OCI-LY1 (cell line): ENCODE measurements around the gene TMEM243.

Experiments
- EZH2 ChIP-seq: fragments of 200-600 bp; sonication (generic), shearing (Covaris generic); IDR thresholded peaks from 2 replicates; pipeline ENCODE4 v1.8.0; 2017; ENCODE audit warnings: borderline replicate concordance, mixed run types, mild to moderate bottlenecking, antibody characterized with exemption, low read length, moderate library complexity, mixed read lengths
- TF ChIP-seq, protein P1 (sequence below): fragments of 200-600 bp; sonication (generic), shearing (Covaris generic); IDR thresholded peaks from 2 replicates; pipeline ENCODE4 v1.5.1; 2017; ENCODE audit warnings: mild to moderate bottlenecking, antibody characterized with exemption, low read length, moderate library complexity, mixed read lengths

- TF ChIP-seq, protein P1, sequence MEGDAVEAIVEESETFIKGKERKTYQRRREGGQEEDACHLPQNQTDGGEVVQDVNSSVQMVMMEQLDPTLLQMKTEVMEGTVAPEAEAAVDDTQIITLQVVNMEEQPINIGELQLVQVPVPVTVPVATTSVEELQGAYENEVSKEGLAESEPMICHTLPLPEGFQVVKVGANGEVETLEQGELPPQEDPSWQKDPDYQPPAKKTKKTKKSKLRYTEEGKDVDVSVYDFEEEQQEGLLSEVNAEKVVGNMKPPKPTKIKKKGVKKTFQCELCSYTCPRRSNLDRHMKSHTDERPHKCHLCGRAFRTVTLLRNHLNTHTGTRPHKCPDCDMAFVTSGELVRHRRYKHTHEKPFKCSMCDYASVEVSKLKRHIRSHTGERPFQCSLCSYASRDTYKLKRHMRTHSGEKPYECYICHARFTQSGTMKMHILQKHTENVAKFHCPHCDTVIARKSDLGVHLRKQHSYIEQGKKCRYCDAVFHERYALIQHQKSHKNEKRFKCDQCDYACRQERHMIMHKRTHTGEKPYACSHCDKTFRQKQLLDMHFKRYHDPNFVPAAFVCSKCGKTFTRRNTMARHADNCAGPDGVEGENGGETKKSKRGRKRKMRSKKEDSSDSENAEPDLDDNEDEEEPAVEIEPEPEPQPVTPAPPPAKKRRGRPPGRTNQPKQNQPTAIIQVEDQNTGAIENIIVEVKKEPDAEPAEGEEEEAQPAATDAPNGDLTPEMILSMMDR, result no peak
- TF ChIP-seq EZH2, result no peak
Observed at GRCh38 chr7:87190783-87191182, 28.7 kb downstream of the TMEM243 start.
